Gastroesophageal sphincter (tissue), 4 donors: ENCODE measurements around the gene LGALS4. TPM values are rescaled to one million over a fixed set of nuclear protein-coding genes. Genes with fewer than 3 reads are reported as not detected.
"Not testable (repeated sequence)": the region's sequence is repeated elsewhere in the genome, so short reads cannot be mapped to it uniquely, and the experiment has no call there.

ENCODE experiments used
- ATAC-seq: fragments of 150-250 bp; one replicate; pipeline ENCODE4 v1.9.1; 2016; ENCODE audit warnings: mild to moderate bottlenecking, moderate library complexity
- H3K27ac ChIP-seq, 4 donors: fragments of 200-600 bp; sonication (generic) in 3 of 4; 1 replicate in 3 of 4; 2 replicates in 1 of 4; pipeline ENCODE4 v1.5.1; 2016 to 2019
- H3K27me3 ChIP-seq: fragments of 200-600 bp; sonication (generic); one replicate; pipeline ENCODE4 v1.5.1; 2019
- H3K36me3 ChIP-seq, 2 donors: fragments of 200-600 bp; sonication (generic); one replicate each; pipeline ENCODE4 v1.5.1; 2019; ENCODE audit warnings: control low read depth in 1 of 2
- H3K4me1 ChIP-seq, 3 donors: fragments of 200-600 bp; sonication (generic); 1 replicate in 2 of 3; 2 replicates in 1 of 3; pipeline ENCODE4 v1.5.1; 2016 to 2019; ENCODE audit warnings: control low read depth in 2 of 3
- H3K4me3 ChIP-seq, 2 donors: fragments of 200-600 bp; sonication (generic); one replicate each; pipeline ENCODE4 v1.5.1; 2019; ENCODE audit warnings: mild to moderate bottlenecking in 1 of 2, moderate library complexity in 1 of 2
- H3K9me3 ChIP-seq, 3 donors: fragments of 200-600 bp; sonication (generic); one replicate each; pipeline ENCODE4 v1.5.1; 2017 to 2019; ENCODE audit warnings: control low read depth in 2 of 3
- EP300 ChIP-seq: sonication (generic); formaldehyde crosslinking; IDR thresholded peaks from one replicate; pipeline ENCODE4 v1.6.1; 2017; ENCODE audit warnings: antibody characterized with exemption, mild to moderate bottlenecking
- POLR2A ChIP-seq, 2 donors: fragments of 450-650 bp; IDR thresholded peaks; one replicate each; pipeline ENCODE4 v1.6.1; 2017; ENCODE audit warnings: antibody characterized with exemption in 2 of 2, mild to moderate bottlenecking in 2 of 2, moderate library complexity in 1 of 2
- POLR2AphosphoS5 ChIP-seq: sonication (generic); formaldehyde crosslinking; IDR thresholded peaks from one replicate; pipeline ENCODE4 v1.6.1; 2017; ENCODE audit warnings: antibody characterized with exemption
- WGBS, 2 donors: methylation state at CpG; one replicate each; pipeline ENCODE4 v1.1.5; 2018; ENCODE audit warnings: low coverage in 1 of 2; 5-methylcytosine and 5-hydroxymethylcytosine counted together
- total RNA-seq, 4 donors: library from RNA; depleted of rRNA; stranded (reverse); fragments of >200 nt; gene quantifications; one replicate each; pipeline ENCODE4 v1.1.0, GENCODE V29; 2016
- TF ChIP-seq, protein P1 (sequence below), 4 experiments: fragments of 200-600 bp in 2 of 4; fragments of 450-650 bp in 2 of 4; sonication (generic) in 1 of 4; IDR thresholded peaks; one replicate each; pipeline ENCODE4 v1.5.1; 2017 to 2019; ENCODE audit warnings: antibody characterized with exemption in 4 of 4, mild to moderate bottlenecking in 2 of 4, moderate library complexity in 2 of 4

LGALS4 gene
- total RNA-seq, 4 donors from 2014 or later = 0.27 to 1.6 (median 1.1) TPM; not detected in 1

- H3K27ac ChIP-seq = peak overlapping the region in 2 of 4 donors; percentile 26 to 75
- H3K9me3 ChIP-seq = no peaks in the 10 kb centered on the region
- TF ChIP-seq POLR2A (IDR thresholded peaks at IDR 0.05) = no peak
- TF ChIP-seq POLR2AphosphoS5 = peak; percentile 29
- TF ChIP-seq EP300 = no peak
- TF ChIP-seq, protein P1, sequence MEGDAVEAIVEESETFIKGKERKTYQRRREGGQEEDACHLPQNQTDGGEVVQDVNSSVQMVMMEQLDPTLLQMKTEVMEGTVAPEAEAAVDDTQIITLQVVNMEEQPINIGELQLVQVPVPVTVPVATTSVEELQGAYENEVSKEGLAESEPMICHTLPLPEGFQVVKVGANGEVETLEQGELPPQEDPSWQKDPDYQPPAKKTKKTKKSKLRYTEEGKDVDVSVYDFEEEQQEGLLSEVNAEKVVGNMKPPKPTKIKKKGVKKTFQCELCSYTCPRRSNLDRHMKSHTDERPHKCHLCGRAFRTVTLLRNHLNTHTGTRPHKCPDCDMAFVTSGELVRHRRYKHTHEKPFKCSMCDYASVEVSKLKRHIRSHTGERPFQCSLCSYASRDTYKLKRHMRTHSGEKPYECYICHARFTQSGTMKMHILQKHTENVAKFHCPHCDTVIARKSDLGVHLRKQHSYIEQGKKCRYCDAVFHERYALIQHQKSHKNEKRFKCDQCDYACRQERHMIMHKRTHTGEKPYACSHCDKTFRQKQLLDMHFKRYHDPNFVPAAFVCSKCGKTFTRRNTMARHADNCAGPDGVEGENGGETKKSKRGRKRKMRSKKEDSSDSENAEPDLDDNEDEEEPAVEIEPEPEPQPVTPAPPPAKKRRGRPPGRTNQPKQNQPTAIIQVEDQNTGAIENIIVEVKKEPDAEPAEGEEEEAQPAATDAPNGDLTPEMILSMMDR (IDR thresholded peaks at IDR 0.05) = peak in 3 of 4 experiments; percentile 63 to 91 (median 85)
- H3K4me3 ChIP-seq = peak overlapping the region in 1 of 2 donors; percentile 35
- H3K4me1 ChIP-seq = peaks cover 0 to 7% (median 0%) of the 10 kb centered on the region in 3 donors
- 60 to 83% methylated on average over 2 to 4 of the region's 42 CpGs for WGBS, 2 donors
- no peaks in the 10 kb centered on the region for H3K27me3 ChIP-seq
- ATAC-seq = peak; percentile 87
- no peaks in the 10 kb centered on the region for H3K36me3 ChIP-seq
These were observed 43.0 kb downstream of the LGALS4 start for GRCh38 chr19:38769635-38770211.

- no peak for ATAC-seq
- Histone ChIP-seq H3K27ac (no peak overlapping the region), H3K4me3 (no peak overlapping the region), H3K36me3 (no peaks in the 10 kb centered on the region), H3K4me1 (peaks cover 0 to 7% (median 0%) of the 10 kb centered on the region in 3 donors), H3K9me3 (no peaks in the 10 kb centered on the region), H3K27me3 (no peaks in the 10 kb centered on the region)
- 81 to 82% methylated on average over 5 to 10 of the region's 10 CpGs for WGBS, 2 donors
- TF ChIP-seq POLR2AphosphoS5 = no peak
These were observed 46.3 kb downstream of the LGALS4 start for GRCh38 chr19:38766276-38767047.

DNA sequence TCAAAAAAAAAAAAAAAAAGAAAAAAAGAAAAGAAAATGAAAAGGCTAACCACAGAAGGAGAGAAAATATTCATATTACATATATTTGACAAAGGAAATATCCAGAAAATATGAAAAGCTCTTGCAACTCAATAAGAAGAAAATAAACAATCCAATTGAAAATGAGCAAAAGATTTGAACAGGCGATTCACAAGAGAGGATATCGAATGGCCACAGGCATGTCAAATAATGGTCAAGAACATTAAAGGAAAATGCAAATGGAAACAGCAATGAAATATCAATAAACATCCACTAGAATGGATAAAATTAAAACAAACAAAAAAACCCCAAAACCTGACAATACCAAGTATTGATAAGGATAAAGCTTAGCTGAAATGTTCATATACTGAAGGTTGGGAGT is 47.5 kb downstream of the LGALS4 start:
- Histone ChIP-seq H3K4me3 (no peak overlapping the region), H3K27ac (no peak overlapping the region), H3K27me3 (no peaks in the 10 kb centered on the region), H3K9me3 (no peaks in the 10 kb centered on the region), H3K4me1 (peaks cover 0 to 7% (median 0%) of the 10 kb centered on the region in 3 donors), H3K36me3 (no peaks in the 10 kb centered on the region)
- 90% methylated on average over 2 of the region's 2 CpGs; no CpG with 5 or more reads in 1 of the 2 donors for WGBS, 2 donors
- TF ChIP-seq POLR2A (IDR thresholded peaks at IDR 0.05) (no peak), EP300 (no peak), POLR2AphosphoS5 (no peak)
- TF ChIP-seq, protein P1 (IDR thresholded peaks at IDR 0.05) = no peak
- no peak for ATAC-seq

- WGBS, 2 donors = 93 to 100% methylated on average over 3 of the region's 3 CpGs
- H3K4me3 ChIP-seq = no peak overlapping the region
These were observed 48.9 kb downstream of the LGALS4 start for GRCh38 chr19:38763795-38764220.

GRCh38 chr19:38761884-38762389 is 50.8 kb downstream of the LGALS4 start:
- H3K4me1 ChIP-seq, H3K4me3 ChIP-seq, H3K27me3 ChIP-seq, H3K9me3 ChIP-seq, ATAC-seq, H3K36me3 ChIP-seq, H3K27ac ChIP-seq: not testable (repeated sequence)
- 93 to 95% methylated on average over 4 to 5 of the region's 9 CpGs for WGBS, 2 donors

More at GRCh38 chr19:38763795-38764220, 48.9 kb downstream of the LGALS4 start:
- no peak for TF ChIP-seq EP300
- TF ChIP-seq POLR2AphosphoS5 = no peak
- no peak for TF ChIP-seq POLR2A (IDR thresholded peaks at IDR 0.05)
- TF ChIP-seq, protein P1 (IDR thresholded peaks at IDR 0.05) = no peak
- no peak overlapping the region for H3K27ac ChIP-seq
- no peaks in the 10 kb centered on the region for H3K27me3 ChIP-seq
- no peaks in the 10 kb centered on the region for H3K9me3 ChIP-seq
- ATAC-seq = no peak
- H3K36me3 ChIP-seq = no peaks in the 10 kb centered on the region
- H3K4me1 ChIP-seq = no peaks in the 10 kb centered on the region

DNA sequence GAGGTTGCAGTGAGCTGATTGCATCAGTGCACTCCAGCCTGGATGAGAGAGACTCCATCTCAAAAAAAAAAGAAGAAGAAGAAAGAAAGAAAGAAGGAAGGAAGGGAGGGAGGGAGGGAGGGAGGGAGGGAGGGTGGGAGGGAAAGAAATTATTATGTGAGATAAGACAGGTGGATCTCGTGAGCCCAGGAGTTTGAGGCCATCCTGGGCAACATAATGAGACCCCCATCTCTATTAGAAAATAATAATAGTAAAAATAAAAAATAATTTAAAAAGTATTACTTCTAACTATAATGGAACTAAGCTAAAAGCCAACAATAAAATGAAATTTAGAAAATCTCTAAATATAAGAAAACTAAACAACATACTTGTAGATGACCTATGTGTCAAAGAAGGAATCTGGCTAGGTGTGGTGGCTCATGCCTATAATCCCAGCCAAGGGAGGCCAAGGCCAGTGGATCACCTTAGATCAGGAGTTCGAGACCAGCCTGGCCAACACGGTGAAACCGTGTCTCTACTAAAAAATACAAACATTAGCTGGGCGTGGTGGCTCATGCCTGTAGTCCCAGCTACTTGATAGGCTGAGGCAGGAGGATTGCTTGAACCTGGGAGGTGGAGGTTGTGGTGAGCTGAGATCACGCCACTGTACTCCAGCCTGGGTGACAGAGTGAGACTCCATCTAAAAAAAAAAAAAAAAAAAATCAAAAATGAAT is 51.8 kb downstream of the LGALS4 start:
- ATAC-seq, H3K27me3 ChIP-seq, H3K9me3 ChIP-seq, H3K4me3 ChIP-seq, H3K27ac ChIP-seq, H3K36me3 ChIP-seq, H3K4me1 ChIP-seq: not testable (repeated sequence)
- WGBS, 2 donors = 53 to 86% methylated on average over 4 of the region's 6 CpGs
